Measurements from ENCODE around the gene MED28.

The MED28 gene

GRCh38 chr4:17616283-17616682 lies 1.8 kb downstream of the MED28 start:
- TF ChIP-seq CTCF (conservative IDR thresholded peaks at IDR 0.05; ENCODE audit: low read length) = no peak

GRCh38 chr4:17618926-17619325 lies 4.5 kb downstream of the MED28 start:
- H3K4me3 ChIP-seq (ENCODE audit: low read length) = no peak overlapping the region
- no peak for TF ChIP-seq CTCF (conservative IDR thresholded peaks at IDR 0.05; ENCODE audit: low read length)
- no peak for DNase-seq (ENCODE audit: low read depth)

More at GRCh38 chr4:17616283-17616682, 1.8 kb downstream of the MED28 start:
- H3K4me3 ChIP-seq (ENCODE audit: low read length) = no peak overlapping the region
- DNase-seq (ENCODE audit: low read depth) = no peak

GRCh38 chr4:17619416-17620105 lies 5.1 kb downstream of the MED28 start:
- no peak for TF ChIP-seq CTCF (conservative IDR thresholded peaks at IDR 0.05; ENCODE audit: low read length)
- peak; percentile 24 for DNase-seq (ENCODE audit: low read depth)
- H3K4me3 ChIP-seq (ENCODE audit: low read length) = no peak overlapping the region

DNA sequence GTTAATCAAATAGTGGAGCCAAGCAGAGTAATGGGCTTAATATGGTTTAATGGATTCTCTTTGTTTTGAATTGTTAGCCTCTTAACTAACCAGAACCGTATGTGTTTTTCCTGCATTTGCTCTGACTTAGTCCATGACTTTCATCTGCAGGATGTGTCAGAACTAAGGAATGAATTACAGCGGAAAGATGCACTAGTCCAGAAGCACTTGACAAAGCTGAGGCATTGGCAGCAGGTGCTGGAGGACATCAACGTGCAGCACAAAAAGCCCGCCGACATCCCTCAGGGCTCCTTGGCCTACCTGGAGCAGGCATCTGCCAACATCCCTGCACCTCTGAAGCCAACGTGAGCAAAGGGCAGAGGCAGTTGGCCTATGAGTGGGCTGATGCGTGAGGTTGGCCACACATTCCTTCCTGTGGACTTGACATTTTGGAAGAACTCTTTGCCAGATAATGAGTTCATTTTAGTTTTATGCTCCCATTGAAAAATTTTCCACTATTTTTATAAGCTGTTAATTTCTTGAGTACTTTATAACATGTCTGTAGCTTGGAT lies 9.1 kb downstream of the MED28 start:
- no peak overlapping the region for H3K4me3 ChIP-seq (ENCODE audit: low read length)
- peak; percentile 82 for DNase-seq (ENCODE audit: low read depth)
- no peak for TF ChIP-seq CTCF (conservative IDR thresholded peaks at IDR 0.05; ENCODE audit: low read length)

DNA sequence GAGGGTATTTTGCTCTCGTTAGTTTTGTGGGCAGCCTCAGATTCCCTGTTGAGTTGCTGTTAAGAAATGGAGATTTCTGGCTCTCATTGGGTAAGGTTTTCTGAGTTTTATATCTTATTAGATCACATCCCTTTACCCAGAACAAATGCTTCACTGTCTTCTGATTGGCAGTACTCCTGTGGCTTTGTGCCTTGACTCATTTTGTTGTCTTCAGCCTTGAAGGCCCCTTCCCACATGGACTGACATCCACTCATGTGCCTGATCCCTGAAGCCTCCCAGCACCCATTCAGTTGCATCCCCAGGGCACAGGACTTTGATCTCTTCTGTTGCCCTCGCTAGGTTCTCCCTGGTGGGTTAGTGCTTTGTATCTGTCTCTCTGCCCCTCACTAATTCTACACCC lies 10.4 kb downstream of the MED28 start:
- no peak overlapping the region for H3K4me3 ChIP-seq (ENCODE audit: low read length)
- no peak for TF ChIP-seq CTCF (conservative IDR thresholded peaks at IDR 0.05; ENCODE audit: low read length)
- DNase-seq (ENCODE audit: low read depth) = no peak

GRCh38 chr4:17630228-17630627 lies 15.8 kb downstream of the MED28 start:
- H3K4me3 ChIP-seq (ENCODE audit: low read length) = no peak overlapping the region
- no peak for DNase-seq (ENCODE audit: low read depth)
- TF ChIP-seq CTCF (conservative IDR thresholded peaks at IDR 0.05; ENCODE audit: low read length) = no peak

- H3K4me3 ChIP-seq (ENCODE audit: low read length) = no peak overlapping the region
- DNase-seq (ENCODE audit: low read depth) = no peak
- TF ChIP-seq CTCF (conservative IDR thresholded peaks at IDR 0.05; ENCODE audit: low read length) = no peak
Observed at GRCh38 chr4:17633600-17633999, 19.2 kb downstream of the MED28 start.

Measured in AG10803 (cell line).